ENCODE data around the gene CELF2.

GRCh38 chr10:11186374-11186773 is 168.7 kb downstream of the CELF2 start:
- TF ChIP-seq EZH2 (IDR thresholded peaks at IDR 0.05) (no peak), CTCF (IDR thresholded peaks at IDR 0.05) (no peak), EZH2phosphoT487 (IDR thresholded peaks at IDR 0.05) (no peak)
